Colonic mucosa (tissue), 4 donors: Measurements from ENCODE around the gene MPND. TPM values are rescaled to one million over a fixed set of nuclear protein-coding genes. Genes with fewer than 3 reads are reported as not detected.

Source experiments
- DNase-seq: peaks from one replicate; pipeline ENCODE4 v3.0.0-alpha.2; 2020
- H3K27ac ChIP-seq: fragments of 200-600 bp; one replicate; pipeline ENCODE4 v1.8.0; 2021
- H3K27me3 ChIP-seq: fragments of 200-600 bp; one replicate; pipeline ENCODE4 v1.8.0; 2021
- H3K36me3 ChIP-seq: fragments of 200-600 bp; one replicate; pipeline ENCODE4 v1.8.0; 2021
- H3K4me1 ChIP-seq: fragments of 200-600 bp; one replicate; pipeline ENCODE4 v1.8.0; 2021; ENCODE audit warnings: mild to moderate bottlenecking
- H3K4me3 ChIP-seq: fragments of 200-600 bp; one replicate; pipeline ENCODE4 v1.8.0; 2021
- H3K9ac ChIP-seq, 2 donors: one replicate each; pipeline ENCODE4 v1.7.0; 2013; ENCODE audit warnings: control low read depth in 2 of 2, low read depth in 2 of 2, low read length in 2 of 2
- H3K9me3 ChIP-seq: fragments of 200-600 bp; one replicate; pipeline ENCODE4 v1.8.0; 2021
- CTCF ChIP-seq: fragments of 200-600 bp; IDR thresholded peaks from one replicate; pipeline ENCODE4 v1.8.0; 2022; ENCODE audit warnings: antibody characterized with exemption, mild to moderate bottlenecking
- intact Hi-C: fragments of 100-400 bp; cut with DNase I; formaldehyde crosslinking; loops from one replicate; pipeline ENCODE4 v1.14.1; 2022
- total RNA-seq, 2 donors: library from RNA; stranded (reverse); fragmentation: NEBNext Ultra II Directional in 1 of 2; extraction: Animal tissue kit (Norgen Biotek cat#: 25700) in 1 of 2; gene quantifications; one replicate each; pipeline ENCODE4 v1.2.1, GENCODE V29; 2021
- donor health status: healthy.
- donor health status: DM: no; HTN: no; CAD: no.
- donor health status: DM: no; HTN: no; CAD: no.

MPND gene
- total RNA-seq, 2 donors from 2014 or later, result 38.0 to 63.2 TPM

DNA sequence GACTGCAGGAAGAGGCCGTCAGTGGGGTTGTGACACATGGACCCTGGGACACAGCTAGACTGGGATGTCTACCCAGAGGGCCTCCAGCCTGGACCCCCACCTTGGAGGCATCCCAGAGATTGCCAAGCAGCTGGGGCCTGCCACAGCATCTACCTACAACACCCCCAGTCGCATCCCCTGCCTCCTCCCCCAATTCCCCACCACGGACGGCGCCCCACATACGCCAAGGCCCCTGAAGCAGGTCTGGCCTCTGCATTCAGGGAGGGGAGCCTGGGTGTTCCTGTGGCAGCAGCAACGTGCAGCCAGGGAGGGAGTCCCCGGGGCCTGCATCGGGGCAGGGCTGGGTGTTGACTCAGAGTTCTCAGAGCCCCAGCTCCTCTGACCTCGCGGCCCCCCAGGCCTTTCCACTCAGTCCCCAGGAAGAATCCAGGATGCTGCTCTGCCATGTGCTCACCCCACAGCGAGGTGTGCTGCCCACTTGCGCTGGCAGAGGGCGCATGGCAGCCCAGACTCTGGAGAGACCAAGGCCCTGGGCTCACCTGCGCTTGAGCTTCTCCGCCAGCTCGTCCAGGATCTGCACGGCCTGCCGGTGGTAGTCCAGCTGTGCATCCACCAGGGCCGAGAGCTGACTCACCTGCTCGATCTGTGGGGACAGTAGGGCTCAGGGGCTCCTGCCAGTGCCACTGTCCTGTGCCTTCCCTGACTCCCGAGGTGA lies 19.6 kb downstream of the MPND start:
- H3K9ac ChIP-seq, result no peak overlapping the region
- H3K27me3 ChIP-seq, result no peaks in the 10 kb centered on the region
- no peak overlapping the region for H3K27ac ChIP-seq
- TF ChIP-seq CTCF, result no peak
- no peak for DNase-seq
- peaks cover 15% of the 10 kb centered on the region for H3K36me3 ChIP-seq
- H3K9me3 ChIP-seq, result no peaks in the 10 kb centered on the region
- H3K4me3 ChIP-seq, result no peak overlapping the region
- intact Hi-C loops, result no loop called here
- H3K4me1 ChIP-seq, result no peaks in the 10 kb centered on the region

DNA sequence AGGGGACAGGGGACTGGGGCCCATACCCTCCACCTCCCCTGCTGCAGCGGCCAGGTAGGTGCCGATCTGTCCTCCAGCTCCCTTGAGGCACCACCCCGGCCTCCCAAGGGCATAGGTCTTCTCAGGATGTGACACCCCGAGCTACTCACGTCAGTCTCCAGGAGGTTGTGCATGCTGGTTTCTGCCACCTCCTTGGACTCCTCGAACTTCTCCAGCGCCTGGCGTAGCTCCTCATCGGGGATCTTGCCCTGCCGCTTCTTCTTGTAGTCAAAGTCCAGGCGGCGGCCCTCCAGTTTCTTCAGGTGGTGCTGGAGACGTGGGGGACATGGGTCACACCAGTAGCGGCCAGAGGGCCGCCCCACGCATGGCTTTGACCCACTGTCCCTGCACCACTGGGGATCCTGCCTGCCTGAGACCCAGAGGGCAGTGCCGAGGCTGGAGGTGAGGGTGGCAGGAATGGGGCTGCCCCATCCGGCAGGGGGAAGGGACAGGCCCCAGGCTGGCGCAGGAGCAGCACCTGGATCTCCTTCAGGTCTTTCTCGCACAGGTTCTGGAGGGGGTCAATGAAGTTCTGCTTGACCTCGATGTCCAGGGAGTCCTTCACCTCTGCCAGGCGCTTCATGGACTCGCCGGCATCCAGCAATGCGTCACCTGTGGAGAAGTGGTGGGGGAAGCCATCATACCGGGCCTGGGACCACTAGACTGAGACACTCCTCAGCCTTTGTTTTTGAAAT lies 20.4 kb downstream of the MPND start:
- intact Hi-C loops, result no loop called here
- TF ChIP-seq CTCF, result no peak
- Histone ChIP-seq H3K27me3 (no peaks in the 10 kb centered on the region), H3K4me3 (no peak overlapping the region), H3K36me3 (peaks cover 15% of the 10 kb centered on the region), H3K9me3 (no peaks in the 10 kb centered on the region), H3K27ac (no peak overlapping the region), H3K9ac (no peak overlapping the region), H3K4me1 (peaks cover 5% of the 10 kb centered on the region)
- DNase-seq, result no peak

- Histone ChIP-seq H3K36me3 (peaks cover 5% of the 10 kb centered on the region), H3K9me3 (no peaks in the 10 kb centered on the region), H3K9ac (peak overlapping the region in 1 of 2 donors; percentile 12), H3K4me1 (peaks cover 18% of the 10 kb centered on the region), H3K27ac (no peak overlapping the region), H3K27me3 (no peaks in the 10 kb centered on the region), H3K4me3 (no peak overlapping the region)
- intact Hi-C loops, result no loop called here
- peak; percentile 57 for DNase-seq
- no peak for TF ChIP-seq CTCF
Measured at GRCh38 chr19:4365341-4365740, 22.0 kb downstream of the MPND start.

DNA sequence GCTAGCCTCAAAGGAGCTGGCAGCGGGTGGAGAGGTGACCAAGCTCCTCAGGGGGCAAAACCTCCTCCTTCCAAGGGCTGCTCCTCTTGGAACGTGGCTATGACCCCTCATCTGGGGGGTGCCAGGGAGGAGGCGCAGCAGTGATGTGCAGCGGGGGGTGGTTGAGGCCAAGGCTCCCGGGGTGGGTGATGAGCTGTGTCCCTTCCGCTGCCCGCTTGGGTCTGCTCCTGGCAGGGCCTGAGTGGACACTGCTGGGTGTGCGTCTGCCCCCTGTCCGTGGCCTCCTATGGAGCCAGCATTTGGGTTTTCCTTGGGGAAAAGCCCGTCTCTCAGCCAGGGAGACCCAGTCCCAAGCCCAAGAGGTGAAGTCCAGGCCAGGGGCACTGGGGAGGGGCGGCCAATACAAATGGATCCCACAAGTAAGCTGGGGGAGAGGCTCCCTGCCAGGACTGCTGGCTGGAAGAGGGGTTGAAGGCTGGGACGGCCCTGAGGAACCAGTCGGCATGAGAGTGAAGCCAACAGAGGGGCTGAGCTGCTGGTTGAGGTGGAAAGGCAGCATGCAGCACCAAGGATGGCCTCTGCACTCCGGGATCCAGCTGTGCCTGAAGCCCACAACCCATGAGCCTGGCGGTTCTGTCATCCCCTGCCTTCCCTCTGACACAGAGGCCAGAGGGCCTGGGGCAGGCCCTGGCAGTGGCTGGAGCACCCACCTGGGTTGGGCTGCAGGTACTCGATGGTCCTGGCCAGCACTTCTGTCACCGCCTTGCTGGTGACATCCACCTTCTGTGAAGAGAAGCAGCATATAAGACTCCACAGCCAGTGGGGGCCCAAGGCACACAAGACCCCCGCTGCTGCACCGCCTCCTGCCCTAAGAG lies 22.7 kb downstream of the MPND start:
- Histone ChIP-seq H3K36me3 (peaks cover 5% of the 10 kb centered on the region), H3K4me3 (no peak overlapping the region), H3K4me1 (peaks cover 22% of the 10 kb centered on the region), H3K27ac (no peak overlapping the region), H3K9me3 (no peaks in the 10 kb centered on the region), H3K9ac (no peak overlapping the region), H3K27me3 (no peaks in the 10 kb centered on the region)
- intact Hi-C loops, result no loop called here
- no peak for TF ChIP-seq CTCF
- DNase-seq, result no peak

- Histone ChIP-seq H3K27me3 (no peaks in the 10 kb centered on the region), H3K9me3 (no peaks in the 10 kb centered on the region), H3K36me3 (peaks cover 5% of the 10 kb centered on the region), H3K4me1 (peaks cover 22% of the 10 kb centered on the region), H3K4me3 (no peak overlapping the region), H3K27ac (no peak overlapping the region), H3K9ac (no peak overlapping the region)
- TF ChIP-seq CTCF, result no peak
- DNase-seq, result no peak
- intact Hi-C loops, result no loop called here
Measured at GRCh38 chr19:4366666-4367335, 23.4 kb downstream of the MPND start.
